ENCODE measurements around the gene C8G.
A peak's percentile ranks its signal among the peaks of the same experiment; 100 is the strongest.

C8G gene

DNA sequence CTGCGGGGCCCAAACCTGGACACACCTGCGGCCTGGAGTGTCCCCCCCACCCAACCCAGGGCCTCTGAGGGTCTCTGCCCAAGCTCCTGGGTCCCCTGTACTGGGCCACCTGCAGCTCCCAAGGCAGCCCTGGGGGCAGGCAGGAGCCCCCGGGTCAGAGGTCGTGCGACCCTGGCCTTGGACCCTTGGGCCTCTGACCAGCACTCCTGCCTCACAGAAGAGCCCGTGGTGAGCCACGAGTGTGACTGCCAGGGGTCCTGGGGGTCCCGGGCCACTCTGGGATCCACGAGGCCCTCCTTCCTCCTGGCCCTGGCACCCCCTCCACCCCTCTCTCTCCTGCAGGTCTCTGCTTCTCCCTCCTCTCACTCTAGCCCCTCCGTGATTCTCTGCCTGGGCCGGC lies 27.3 kb downstream of the C8G start:
- no peak for DNase-seq

DNA sequence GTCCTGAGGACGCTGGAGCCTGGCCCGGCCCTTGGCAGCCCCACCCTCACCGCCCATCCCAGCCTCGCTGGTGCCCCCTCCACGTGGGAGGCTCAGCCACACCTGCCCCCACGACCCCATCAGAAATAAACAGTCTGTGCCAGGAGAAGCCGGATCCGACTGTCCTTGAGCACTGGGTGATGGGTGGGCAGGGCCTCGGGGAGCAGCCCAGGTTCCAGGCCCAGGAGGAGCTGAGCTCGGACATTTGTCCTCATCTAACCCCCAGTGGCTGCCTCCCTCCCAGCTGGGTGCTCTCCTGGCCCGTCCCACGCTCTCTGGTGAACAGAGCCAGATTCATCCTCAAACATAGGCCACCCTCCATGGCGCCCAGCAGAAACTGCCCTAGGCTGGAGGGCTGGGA lies 27.7 kb downstream of the C8G start:
- no peak for DNase-seq

DNA sequence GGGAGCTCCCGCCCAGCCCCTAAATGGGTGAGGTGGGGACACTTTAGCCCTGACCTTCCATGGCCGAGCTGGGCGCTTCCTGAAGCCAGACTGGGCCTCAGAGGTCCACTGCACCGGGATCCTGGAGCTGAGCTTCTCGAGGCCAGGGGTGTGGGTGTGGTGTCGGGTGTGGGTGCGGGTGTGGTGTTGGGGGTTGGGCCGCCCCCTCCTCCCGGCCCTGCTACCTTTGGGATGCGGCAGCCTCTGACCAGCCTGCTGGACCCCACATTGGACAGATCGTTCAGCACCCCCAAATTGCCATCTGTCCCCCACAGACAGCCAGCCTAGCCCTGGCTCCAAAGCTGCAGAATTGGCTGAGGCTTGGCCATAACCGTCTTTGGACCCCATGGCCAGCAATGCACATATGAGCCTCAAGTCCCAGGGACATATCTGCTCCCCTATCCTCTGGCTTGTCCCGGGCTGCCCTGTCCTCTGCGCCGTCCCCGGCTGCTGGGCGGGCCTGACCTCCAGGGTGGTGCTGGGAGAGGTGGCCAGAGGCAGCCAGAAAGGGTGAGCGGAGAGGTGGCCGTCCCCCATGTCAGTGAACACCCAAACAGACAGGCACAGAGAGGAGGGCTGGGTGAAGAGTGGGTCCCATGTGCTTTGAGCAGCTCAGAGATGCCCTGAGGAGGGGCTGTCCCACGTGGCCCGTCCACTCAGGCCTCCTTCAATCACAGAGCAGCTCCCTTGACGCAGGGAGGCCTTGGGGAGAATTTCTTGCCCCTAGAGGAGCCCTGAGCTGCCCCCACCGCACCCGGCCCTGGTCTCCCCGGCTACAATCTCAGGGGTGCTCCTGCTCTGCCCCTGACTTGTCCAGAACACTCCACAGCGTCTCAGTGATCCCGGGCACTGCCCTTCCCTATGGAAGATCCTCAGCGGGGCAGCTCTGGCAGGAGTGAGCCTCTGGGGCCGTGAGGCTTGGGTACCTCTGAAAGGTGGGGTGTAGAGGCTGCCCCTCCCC lies 28.9 kb downstream of the C8G start:
- DNase-seq, result no peak

DNA sequence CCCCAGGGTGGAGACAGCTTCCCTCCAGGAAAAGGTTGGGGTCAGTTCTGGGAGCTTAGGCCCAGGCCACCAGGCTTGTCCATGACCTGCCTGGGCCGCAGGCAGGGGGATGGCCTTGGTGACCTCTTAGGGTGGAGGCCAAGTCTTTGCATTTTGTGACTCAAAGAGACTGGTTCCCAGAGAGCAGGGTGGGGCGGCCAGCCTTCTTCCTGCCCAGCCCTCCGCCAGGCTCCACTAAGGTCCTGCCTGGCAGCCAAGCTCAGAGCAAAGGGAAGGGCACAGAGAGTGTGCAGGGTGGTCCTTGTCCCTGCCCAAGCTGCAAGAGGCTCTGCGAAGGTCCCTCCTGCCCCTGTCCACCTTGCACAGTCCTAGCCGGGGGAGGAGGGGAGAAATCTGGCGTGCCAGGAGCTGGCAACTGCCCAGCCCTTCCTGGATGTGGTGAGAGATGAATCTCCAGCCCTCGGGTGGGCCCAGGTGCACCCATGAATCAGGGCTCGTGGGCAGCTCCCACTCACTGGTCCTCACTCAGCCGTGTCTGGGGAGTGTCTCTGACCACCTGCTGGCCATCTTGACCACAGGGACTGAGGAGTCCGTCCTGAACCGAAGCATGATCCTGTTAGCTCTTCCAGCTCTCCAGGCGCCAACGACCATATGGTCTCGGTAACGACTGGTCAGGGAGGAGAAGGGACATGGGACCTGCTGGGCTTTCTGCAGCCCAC lies 29.9 kb downstream of the C8G start:
- DNase-seq, result no peak

DNA sequence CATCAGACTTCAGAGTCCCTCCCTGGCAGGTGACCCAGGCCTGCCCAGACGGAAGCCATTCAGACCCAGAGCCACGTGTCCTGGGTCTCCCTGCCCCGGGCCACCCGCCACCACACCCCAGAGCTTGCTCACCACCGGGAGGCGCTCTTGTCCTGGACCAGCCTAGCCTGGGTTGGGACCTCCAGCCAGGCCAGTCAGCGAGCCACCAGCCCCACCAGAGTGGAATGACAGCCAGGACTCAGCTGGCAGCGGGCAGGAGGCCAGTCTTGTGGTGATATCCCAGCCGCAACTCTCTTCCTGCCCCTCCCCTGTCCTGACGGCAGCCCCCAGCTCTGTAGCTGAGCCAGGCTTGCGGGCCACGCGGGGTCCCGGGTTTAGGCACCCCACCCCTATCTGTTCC lies 30.6 kb downstream of the C8G start:
- DNase-seq, result no peak

DNA sequence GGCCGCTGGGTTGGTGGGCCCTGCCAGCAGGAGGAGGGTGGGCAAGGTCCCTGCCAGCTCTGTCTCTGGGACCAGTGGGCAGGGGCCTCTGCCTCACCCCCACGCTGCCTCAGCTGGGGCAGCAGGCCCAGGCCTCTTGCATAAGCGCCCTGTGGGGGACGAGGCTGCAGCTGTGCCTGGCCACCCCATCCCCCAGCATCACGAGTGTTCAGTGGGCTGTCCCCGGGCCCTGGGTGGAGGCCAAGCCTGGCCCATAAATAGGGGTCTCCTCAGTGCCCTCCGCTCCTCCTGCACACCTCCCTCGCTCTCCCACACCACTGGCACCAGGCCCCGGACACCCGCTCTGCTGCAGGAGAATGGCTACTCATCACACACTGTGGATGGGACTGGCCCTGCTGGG lies 32.2 kb downstream of the C8G start, which contains the start of gene PTGDS:
Gene PTGDS, plus strand, starts transcription at position 282 of the 400 bp plus-strand sequence. Its CDS starts 75 bp downstream, at position 357.
- no peak for DNase-seq

DNA sequence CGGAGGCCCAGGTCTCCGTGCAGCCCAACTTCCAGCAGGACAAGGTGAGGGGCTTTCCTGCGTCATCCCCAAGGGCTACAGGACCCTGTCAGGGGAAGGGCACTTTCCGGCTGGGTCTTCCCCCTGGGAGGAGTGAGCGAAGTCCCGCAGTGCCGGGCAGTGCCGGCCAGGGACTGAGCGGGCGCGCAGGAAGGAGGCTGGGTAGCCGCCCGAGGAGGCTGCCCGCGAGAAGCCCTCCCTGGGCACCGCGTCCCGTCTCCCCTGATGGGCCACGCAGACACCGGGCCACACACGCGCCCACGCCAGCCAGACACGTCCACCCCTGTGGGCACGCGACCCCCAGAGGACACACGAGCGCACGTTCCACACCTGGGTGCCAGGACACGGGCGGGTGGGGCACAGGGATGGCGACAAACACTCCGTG lies 32.6 kb downstream of the C8G start:
- DNase-seq, result no peak

DNA sequence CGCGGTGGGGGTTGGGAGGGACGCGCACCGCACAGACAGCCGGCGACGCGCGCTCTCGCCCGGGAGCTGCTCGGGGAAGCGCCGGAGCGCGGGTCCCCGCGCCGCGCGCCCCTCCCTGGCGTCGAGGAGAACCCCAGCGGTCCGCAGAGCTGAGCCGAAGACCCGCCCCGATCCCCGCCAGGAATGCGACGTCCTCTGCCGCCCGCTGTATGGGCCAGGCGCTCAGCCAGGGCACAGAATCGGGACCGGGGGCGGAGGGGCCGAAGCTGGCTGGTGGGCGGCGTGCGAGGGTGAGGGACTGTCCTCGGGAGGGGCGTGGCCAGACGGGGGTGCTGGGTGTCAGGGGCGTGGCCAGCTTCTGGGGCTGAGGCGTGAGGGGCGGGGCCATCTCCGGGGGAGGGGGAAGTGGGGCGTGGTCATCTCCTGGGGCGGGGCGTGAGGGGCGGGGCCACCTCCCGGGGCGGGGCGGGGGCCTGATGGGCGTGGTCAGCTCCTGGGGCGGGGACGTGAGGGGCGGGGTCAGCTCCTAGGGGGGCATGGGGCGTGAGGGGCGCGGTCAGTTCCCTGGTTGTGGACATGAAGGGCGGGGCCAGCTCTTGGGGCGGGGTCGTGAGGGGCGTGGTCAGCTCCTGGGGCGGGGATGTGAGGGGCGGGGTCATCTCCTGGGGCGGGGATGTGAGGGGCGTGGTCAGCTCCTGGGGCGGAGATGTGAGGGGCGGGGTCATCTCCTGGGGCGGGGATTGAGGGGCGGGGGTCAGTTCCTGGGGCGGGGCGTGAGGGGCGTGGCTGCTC lies 33.2 kb downstream of the C8G start:
- DNase-seq, result peak; percentile 33

DNA sequence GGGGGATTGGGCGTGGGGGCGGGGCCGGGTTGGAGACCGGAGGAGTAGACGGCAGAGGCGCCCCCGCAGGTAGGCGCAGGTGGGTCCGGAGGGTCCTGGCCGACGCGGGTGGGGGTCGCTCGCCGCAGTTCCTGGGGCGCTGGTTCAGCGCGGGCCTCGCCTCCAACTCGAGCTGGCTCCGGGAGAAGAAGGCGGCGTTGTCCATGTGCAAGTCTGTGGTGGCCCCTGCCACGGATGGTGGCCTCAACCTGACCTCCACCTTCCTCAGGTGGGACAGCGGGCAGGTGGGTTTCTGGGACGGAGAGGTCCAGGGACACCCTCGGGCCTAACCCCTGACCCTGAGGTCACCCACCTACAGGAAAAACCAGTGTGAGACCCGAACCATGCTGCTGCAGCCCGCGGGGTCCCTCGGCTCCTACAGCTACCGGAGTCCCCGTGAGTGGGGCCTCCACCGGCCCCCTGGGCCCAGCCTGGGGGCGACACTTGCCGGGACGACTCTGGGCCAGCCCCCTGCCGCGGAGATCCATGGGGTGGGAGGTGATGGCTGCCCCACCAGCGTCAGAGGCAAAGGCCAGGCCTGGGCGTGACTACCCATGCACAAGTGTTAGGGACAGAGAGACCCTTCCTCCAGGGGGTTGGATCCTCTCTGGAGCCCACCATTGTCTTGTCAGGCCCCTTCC lies 34.0 kb downstream of the C8G start:
- DNase-seq, result no peak

DNA sequence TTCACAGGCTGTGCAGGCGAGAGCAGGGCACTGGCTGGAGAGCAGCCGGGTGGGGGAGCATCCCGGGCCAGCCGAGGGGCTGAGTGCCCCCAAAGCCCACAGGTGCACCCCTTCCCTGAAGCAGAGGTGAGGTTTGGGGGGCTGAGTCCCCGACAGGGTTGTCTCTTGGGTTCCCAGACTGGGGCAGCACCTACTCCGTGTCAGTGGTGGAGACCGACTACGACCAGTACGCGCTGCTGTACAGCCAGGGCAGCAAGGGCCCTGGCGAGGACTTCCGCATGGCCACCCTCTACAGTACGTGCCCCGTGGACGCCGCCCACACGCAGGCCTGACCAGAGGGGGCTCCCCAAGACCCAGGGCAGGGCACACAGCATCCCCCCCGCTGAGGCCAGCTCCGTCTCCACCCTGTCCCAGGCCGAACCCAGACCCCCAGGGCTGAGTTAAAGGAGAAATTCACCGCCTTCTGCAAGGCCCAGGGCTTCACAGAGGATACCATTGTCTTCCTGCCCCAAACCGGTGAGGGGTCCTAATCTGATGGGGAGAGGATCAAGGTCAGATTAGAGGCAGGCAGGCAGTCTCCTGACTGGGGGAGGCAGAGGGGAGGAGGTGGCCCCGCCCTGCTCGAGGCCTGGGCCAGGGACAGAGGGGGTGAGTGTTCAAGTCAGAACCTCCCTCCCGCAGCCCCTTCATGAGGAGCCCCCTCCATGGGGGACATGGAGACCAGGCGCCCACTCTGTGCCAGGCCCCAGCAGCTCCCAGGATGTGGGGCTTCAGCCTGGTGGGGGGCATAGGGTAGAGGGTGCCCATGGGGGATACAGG lies 34.9 kb downstream of the C8G start:
- no peak for DNase-seq

DNA sequence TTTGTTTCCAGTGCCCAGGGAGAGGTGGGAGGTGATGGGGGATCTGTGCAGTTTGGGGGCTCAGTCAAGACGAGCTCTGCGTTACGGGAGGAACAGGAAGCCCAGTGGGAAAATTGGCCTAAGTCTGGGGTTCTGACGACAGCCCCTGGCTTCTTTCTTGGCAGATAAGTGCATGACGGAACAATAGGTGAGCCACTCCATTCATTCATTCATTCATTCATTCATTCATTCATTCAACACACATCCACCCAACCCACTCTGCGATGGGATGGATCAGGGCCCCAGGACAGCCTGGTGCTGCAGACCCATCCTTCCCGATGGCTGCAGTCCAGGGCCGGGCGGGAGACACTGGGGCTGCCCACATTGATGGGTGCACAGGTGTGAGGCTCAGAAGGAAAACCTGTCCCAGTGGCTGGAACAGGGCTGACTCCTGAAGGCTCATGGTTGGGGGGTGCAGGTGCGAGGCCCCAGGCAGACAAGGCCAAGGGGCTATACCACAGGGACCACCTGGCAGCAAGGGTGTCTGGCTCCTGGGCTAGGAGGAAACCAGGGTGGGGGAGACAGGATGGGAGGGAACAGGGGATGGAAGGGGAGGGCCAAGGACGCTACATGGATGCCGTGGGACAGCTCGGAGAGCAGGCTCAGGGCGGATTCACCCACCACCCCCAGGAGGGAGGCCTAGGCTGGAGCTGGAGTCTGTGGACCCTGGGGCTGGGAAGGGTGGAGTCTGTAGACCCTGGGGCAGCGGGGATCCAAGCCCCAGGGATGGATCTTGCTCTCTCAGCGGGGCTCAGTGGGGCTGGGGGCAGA lies 35.8 kb downstream of the C8G start:
- no peak for DNase-seq

DNA sequence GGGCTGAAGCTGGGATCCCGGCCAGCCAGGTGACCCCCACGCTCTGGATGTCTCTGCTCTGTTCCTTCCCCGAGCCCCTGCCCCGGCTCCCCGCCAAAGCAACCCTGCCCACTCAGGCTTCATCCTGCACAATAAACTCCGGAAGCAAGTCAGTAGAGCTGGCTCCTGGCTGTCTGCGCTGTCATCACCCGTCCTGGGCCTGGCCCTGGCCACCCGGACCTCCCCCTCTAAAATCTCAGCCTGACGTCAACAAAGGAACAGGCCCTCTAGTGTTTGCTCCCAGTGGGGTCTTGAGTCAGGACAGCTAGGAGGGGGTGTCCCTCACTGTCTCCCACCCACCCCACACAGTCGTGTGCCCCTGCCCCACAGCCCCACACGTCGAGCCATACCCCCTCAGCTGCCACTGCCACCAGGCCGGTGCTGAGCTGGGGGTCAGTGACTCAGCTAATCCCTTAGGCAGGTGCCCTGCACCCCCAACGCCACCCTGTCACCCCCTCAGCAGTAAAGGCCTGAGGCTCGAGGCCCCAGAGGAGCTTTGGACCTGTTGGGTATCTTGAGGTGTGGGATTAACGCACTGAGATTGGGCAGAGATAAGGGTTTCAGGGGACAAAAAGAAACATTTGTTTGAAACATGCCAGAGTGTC lies 36.7 kb downstream of the C8G start:
- DNase-seq, result no peak

DNA sequence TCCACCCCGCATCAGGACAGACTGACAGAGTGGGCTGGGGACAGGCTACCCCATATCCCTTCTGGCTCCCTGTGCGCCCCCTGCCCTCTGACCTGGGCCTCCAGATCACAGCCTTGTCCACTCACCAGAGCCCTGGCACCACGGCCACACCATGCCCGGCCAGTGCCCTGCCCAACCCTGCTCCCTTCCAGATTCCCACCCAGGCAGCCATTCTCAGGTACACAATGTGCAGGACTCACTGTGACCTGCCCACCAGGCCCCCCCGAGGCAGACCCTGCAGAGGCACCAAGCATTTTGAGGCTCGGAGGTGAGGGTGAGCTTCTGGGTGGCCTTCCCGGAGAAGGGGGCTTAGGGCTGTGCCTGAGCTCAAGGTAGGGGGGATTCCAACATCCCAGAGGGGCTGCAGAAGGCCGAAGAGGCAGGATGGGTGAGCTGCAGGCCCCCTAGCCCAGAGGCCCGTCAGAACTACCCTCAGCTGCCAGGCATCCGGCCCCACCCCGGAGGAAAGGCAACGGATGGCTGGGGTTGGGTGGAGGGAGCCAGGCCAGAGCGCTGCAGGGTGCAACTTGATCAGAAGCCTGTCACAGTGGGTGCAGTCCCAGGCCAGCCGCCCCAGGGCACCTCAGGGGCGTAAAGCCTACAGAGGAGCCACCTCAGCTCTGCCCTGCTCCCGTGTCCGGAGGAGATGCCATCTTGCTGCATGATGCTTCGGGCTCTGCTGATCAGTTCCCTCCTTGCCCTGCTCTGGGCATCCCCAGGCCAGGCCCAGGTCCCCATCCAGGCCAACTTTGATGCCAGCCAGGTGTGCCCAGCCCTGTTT lies 37.4 kb downstream of the C8G start, which contains the start of gene LCNL1:
Gene LCNL1, plus strand, starts transcription at position 762 of the 820 bp plus-strand sequence. CDS start 594 bp downstream, outside the sequence.
- no peak for DNase-seq

DNA sequence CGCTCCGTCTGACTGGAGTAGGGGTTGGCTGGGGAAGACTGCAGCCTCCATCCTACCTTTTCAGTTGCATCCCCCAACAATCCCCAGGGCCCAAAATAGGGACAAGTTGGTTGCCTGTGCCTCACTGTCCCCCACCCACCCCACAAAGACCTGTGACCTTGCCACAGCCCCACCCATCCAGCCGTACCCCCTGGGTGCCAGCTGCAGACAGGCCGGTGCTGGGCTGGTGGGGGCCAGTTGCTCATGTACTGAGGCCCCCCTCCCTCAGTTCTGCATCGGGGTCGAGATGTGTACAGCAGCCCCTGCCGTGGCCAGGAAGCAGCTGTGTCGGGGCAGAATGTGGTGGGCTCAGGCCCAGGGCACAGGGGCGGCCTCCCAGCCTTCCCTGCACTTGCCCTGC lies 38.1 kb downstream of the C8G start:
- no peak for DNase-seq

DNA sequence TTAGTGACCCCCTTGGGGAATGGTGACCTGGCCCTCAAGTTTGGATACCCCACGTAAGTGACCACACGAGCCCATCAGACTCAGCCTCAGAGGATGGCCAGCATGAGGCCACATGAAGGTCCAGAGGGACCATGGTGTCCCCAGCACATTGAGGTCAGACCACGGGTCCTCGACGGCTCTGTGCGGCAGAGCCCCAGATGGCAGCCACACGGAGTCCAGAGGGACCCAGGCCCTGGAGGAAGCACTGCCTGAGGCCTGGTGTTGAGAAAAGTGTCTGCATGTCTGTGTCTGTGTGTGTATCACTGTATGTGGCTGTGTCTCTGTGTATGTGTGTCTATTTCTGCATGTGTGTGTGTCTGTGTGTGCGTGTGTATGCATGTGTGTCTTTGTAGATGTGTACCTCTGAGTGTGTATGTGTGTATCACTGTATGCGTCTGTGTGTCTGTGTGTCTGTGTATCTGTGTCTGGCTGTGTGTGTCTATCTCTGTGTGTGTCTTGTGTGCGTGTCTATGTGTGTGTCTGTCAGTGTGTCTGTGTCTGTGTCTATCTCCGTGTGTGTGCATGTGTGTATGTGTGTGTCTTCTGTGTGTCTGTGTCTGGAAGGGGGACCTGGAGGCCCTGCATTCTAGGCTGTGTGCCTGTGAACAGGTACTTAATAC lies 38.7 kb downstream of the C8G start:
- no peak for DNase-seq

DNA sequence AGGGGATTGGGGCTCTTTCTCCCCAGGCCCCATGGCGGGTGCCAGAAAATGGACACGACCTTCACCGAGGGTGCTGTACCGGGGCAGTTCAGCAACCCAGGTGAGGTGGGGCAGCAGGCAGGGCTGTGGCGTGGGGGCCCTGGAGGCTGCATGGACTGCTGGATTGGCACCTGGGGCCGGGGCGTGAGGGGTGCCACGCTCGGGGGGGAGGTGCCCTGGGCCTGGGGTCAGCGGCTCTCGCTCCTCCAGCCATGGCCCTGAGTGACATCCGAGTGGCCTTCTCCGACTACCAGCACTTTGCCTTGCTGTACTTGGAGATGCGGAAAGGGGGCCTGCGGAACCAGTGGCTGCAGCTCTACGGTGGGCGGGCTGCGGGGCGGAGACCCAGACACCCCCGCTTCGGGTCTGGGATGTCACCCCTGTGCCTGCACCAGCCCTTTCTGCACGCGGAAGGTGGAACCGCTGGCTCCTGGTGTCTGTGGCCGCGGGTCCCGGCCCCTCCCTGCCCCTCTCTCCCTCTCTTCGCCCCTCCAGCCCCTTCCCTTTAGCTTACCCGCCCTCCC lies 39.5 kb downstream of the C8G start:
- no peak for DNase-seq

DNA sequence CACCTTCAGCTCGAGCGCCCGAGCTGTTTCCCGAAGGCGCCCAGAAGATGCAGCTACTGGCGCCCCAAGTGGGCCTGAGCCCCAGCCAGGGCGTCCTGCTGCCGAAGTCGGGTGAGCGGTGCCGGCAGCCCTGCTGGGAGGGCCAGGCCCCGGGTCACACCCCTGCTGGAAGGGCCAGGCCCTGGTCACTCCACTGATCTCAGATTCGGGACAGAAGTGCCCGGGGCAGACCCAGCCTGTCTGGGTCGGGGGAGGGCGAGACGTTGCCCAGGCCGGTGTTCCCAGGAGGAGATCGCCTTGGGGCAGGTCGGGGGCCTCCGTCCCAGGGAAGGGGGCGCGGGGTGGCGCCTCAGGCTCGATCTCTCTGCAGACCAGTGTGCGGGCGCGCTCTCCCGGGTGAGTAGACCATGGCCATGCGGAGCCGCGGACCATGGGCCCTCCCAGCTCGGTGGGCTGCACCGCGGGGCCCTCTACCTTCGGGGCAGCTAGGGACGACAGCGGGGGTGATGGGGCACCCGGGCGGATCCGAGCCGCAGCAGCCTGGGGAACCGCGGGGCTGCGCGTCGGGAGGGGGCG lies 40.1 kb downstream of the C8G start:
- DNase-seq, result no peak

DNA sequence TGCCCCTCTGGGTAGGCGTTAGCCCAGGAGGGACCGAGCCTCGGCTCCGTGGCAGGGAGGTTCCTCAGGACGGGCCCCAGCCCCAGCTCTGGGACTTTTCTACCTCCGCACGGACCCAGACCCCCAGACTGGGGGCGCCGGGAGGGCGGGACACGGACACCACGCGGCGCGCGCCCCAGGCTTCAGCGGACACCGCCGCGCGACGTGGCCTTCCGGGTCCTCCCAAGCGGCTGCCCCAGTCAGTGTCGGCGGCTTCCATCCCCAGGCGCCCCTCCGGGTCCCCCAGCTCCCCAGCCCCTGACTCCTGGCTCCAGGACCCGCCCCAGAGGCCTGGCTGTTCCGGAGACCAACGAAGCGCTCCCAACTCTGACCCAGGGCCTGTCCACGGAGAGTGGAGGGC lies 40.8 kb downstream of the C8G start:
- DNase-seq, result no peak

Data from T1000 (cell line).